ENCODE measurements around the gene NOP9. TPM values are rescaled to one million over a fixed set of nuclear protein-coding genes. Genes with fewer than 3 reads are reported as not detected.

NOP9 gene
- 8.8 TPM for polyA plus RNA-seq (2012; ENCODE audit: insufficient read length, low read depth)

- TF ChIP-seq POLR2AphosphoS5 (IDR thresholded peaks at IDR 0.05; ENCODE audit: low read depth, low read length) = peak; percentile 74
- 0 out of 2 replicates have a peak, but pooled peaks have one; percentile 62 for TF ChIP-seq SIN3A (IDR thresholded peaks at IDR 0.05; ENCODE audit: borderline replicate concordance, insufficient read depth, low read length)
- no peak for TF ChIP-seq TAF1 (IDR thresholded peaks at IDR 0.05; ENCODE audit: borderline replicate concordance, insufficient read depth, low read length)
These were observed at the start of gene NOP9, which contains the start of gene DHRS1 for GRCh38 chr14:24299255-24300191. Gene NOP9 (plus strand): TSS chr14:24299850. CDS start chr14:24299955, 105 bp downstream. Gene DHRS1 (minus strand): TSS chr14:24299780. CDS start chr14:24299106, 674 bp downstream.

GRCh38 chr14:24250354-24250753 is 49.3 kb upstream of the NOP9 start:
- no peak for TF ChIP-seq SIN3A (IDR thresholded peaks at IDR 0.05; ENCODE audit: borderline replicate concordance, insufficient read depth, low read length)
- TF ChIP-seq FOXP2 (optimal IDR thresholded peaks at IDR 0.05; ENCODE audit: borderline replicate concordance, extremely low read depth, extremely low read length, insufficient read depth) = no peak
- TF ChIP-seq REST (IDR thresholded peaks at IDR 0.05; ENCODE audit: insufficient read depth in 1 of 2, low read depth in 2 of 2, low read length in 2 of 2) = no peak
- no peak for TF ChIP-seq TAF1 (IDR thresholded peaks at IDR 0.05; ENCODE audit: borderline replicate concordance, insufficient read depth, low read length)
- no peak for TF ChIP-seq POLR2AphosphoS5 (IDR thresholded peaks at IDR 0.05; ENCODE audit: low read depth, low read length)

GRCh38 chr14:24251880-24252288 is 47.8 kb upstream of the NOP9 start:
- no peak for TF ChIP-seq TAF1 (IDR thresholded peaks at IDR 0.05; ENCODE audit: borderline replicate concordance, insufficient read depth, low read length)
- no peak for TF ChIP-seq FOXP2 (optimal IDR thresholded peaks at IDR 0.05; ENCODE audit: borderline replicate concordance, extremely low read depth, extremely low read length, insufficient read depth)

- TF ChIP-seq REST (IDR thresholded peaks at IDR 0.05; ENCODE audit: insufficient read depth in 1 of 2, low read depth in 2 of 2, low read length in 2 of 2) = no peak
- TF ChIP-seq TAF1 (IDR thresholded peaks at IDR 0.05; ENCODE audit: borderline replicate concordance, insufficient read depth, low read length) = no peak
- no peak for TF ChIP-seq FOXP2 (optimal IDR thresholded peaks at IDR 0.05; ENCODE audit: borderline replicate concordance, extremely low read depth, extremely low read length, insufficient read depth)
- no peak for TF ChIP-seq POLR2AphosphoS5 (IDR thresholded peaks at IDR 0.05; ENCODE audit: low read depth, low read length)
- TF ChIP-seq SIN3A (IDR thresholded peaks at IDR 0.05; ENCODE audit: borderline replicate concordance, insufficient read depth, low read length) = no peak
These were observed 47.1 kb upstream of the NOP9 start for GRCh38 chr14:24252289-24253124.

- TF ChIP-seq REST (IDR thresholded peaks at IDR 0.05; ENCODE audit: insufficient read depth in 1 of 2, low read depth in 2 of 2, low read length in 2 of 2) (no peak), FOXP2 (optimal IDR thresholded peaks at IDR 0.05; ENCODE audit: borderline replicate concordance, extremely low read depth, extremely low read length, insufficient read depth) (no peak), POLR2AphosphoS5 (IDR thresholded peaks at IDR 0.05; ENCODE audit: low read depth, low read length) (no peak), TAF1 (IDR thresholded peaks at IDR 0.05; ENCODE audit: borderline replicate concordance, insufficient read depth, low read length) (no peak), SIN3A (IDR thresholded peaks at IDR 0.05; ENCODE audit: borderline replicate concordance, insufficient read depth, low read length) (no peak)
These were observed 45.7 kb upstream of the NOP9 start for GRCh38 chr14:24253936-24254335.

All from PFSK-1 (cell line).